SK-N-MC (cell line): ENCODE data around the gene WDR4.
"Not testable (repeated sequence)": the region's sequence is repeated elsewhere in the genome, so short reads cannot be mapped to it uniquely, and the experiment has no call there.

Source experiments
- DNase-seq: peaks from one replicate; pipeline ENCODE4 v3.0.0-alpha.2; 2011; ENCODE audit warnings: low read depth, low spot score
- H3K27ac ChIP-seq: fragments of 200-600 bp; sonication (generic); 2 replicates; pipeline ENCODE4 v1.5.1; 2016; ENCODE audit warnings: mixed run types
- H3K36me3 ChIP-seq: fragments of 200-600 bp; sonication (generic); 2 replicates; pipeline ENCODE4 v1.6.1; 2017; ENCODE audit warnings: antibody characterized with exemption, low read length, mixed read lengths; ENCODE audit not compliant: insufficient read depth
- H3K4me3 ChIP-seq: fragments of 200-600 bp; sonication (generic); 2 replicates; pipeline ENCODE4 v1.5.1; 2016
- H3K9ac ChIP-seq: fragments of 200-600 bp; sonication (generic); 2 replicates; pipeline ENCODE4 v1.8.0; 2017; ENCODE audit warnings: mixed run types, mixed read lengths; ENCODE audit not compliant: insufficient read length
- H3K9me3 ChIP-seq: fragments of 200-600 bp; sonication (generic); 2 replicates; pipeline ENCODE4 v1.6.1; 2017; ENCODE audit warnings: low read depth, mild to moderate bottlenecking, antibody characterized with exemption, low read length, moderate library complexity, mixed read lengths
- EZH2 ChIP-seq: fragments of 200-600 bp; sonication (generic); IDR thresholded peaks from one replicate; pipeline ENCODE4 v1.6.1; 2017; ENCODE audit warnings: antibody characterized with exemption
- FOXP2 ChIP-seq: optimal IDR thresholded peaks from 2 replicates; pipeline ENCODE3; 2011; ENCODE audit warnings: mild to moderate bottlenecking, moderate library complexity; ENCODE audit not compliant: insufficient read depth; ENCODE audit errors: extremely low read length, control extremely low read depth
- POLR2AphosphoS5 ChIP-seq: IDR thresholded peaks from 2 replicates; pipeline ENCODE4 v1.6.1; 2012; ENCODE audit warnings: mild to moderate bottlenecking, low read depth, low read length, borderline replicate concordance

The WDR4 gene

DNA sequence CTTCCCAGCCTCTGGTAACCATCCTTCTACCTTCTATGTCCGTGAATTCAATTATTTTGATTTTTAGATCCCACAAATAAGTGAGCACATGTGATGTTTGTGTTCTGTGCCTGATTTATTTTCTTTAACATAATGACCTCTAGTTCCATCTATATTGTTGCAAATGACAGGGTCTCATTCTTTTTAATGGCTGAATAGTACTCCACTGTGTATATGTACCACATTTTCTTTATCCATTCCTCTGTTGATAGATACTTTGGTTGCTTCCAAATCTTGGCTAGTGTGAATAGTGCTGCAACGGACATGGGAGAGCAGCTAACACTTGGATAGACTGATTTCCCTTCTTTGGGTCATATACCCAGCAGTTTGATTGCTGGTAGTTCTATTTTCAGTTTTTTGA is 51.8 kb downstream of the WDR4 start:
- no peak overlapping the region for H3K9ac ChIP-seq
- H3K27ac ChIP-seq, result no peak overlapping the region
- H3K4me3 ChIP-seq, result no peak overlapping the region
- H3K36me3 ChIP-seq, result no peaks in the 10 kb centered on the region
- H3K9me3 ChIP-seq, result no peaks in the 10 kb centered on the region
- no peak for DNase-seq
- no peak for TF ChIP-seq FOXP2
- no peak for TF ChIP-seq EZH2
- no peak for TF ChIP-seq POLR2AphosphoS5

DNA sequence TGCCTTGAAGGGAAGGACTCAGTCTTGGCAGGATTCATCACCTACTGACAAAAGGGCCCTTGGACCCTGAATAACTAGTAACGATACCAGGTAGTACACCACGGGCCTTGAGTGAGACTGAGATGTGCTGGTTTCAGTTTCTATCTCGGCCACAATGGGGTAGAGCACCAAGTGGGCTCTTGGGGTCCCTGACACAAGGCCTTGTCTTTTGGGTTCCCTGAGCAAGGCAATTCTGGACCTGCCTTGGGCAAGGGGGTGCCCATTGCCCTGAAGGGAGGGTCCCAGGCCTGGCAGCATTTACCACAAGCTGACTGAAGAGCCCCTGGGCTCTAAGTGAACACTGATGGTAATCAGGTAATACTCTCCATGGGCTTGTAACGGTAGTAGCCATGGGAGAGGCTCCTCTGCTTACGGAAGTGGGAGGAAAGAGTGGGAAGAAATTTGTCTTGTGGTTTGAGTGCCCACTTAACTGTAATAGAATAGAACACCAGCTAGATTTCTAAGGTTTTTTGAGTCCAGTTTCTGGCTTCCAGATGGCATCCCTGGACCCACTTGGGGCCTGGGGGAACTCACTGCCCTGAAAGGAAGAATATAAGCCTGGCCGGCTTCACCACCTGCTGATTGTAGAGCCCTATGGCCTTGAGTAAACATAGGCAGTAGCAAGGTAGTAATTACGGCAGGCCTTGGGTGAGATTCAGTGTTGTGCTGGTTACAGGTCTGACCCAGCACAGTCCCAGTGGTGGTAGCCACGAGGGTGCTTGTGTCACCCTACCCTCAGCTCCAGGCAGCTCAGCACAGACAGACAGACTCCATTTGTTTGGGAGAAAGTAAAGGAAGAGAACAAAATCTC is 58.5 kb downstream of the WDR4 start:
- TF ChIP-seq EZH2, result no peak
- TF ChIP-seq FOXP2, result no peak
- TF ChIP-seq POLR2AphosphoS5, result no peak
- no peak overlapping the region for H3K9ac ChIP-seq
- DNase-seq, result no peak
- H3K9me3 ChIP-seq, result 0 out of 2 replicates have a peak, but pooled peaks cover 3% of the 10 kb centered on the region
- no peak overlapping the region for H3K27ac ChIP-seq
- H3K4me3 ChIP-seq, result no peak overlapping the region
- no peaks in the 10 kb centered on the region for H3K36me3 ChIP-seq

DNA sequence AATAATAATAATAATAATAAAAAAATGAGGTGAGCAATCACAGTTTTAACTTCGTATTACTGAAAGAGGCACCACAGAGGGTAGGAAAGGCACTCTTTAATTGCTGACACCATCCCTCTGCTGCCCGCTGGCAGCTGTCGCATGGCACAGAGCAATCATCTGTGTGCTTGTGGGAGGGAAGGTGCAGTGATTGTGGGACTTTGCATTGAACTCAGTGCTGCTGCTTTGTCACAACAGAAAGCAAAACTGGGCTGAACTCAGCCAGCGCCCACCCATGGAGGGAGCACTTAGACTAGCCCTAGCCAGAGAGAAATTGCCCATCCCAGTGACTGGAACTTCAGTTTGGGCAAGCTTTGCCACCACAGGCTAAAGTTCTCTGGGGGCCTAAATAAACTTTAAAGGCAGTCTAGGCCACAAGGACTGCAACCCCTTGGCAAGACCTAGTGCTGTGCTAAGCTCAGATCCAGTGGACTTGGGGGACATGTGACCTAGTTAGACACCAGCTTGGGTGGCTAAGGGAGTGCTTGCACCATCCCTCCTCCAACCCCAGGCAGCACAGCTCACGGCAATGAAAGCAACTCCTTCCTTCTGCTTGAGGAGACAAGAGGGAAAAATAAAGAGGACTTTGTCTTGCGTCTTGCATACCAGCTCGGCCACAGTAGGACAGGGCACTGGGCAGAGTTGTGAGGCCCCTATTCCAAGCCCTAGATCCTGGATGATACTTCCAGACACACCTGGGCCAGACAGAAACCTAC is 59.3 kb downstream of the WDR4 start:
- Histone ChIP-seq H3K27ac (no peak overlapping the region), H3K4me3 (no peak overlapping the region), H3K9ac (no peak overlapping the region), H3K36me3 (no peaks in the 10 kb centered on the region), H3K9me3 (0 out of 2 replicates have a peak, but pooled peaks cover 3% of the 10 kb centered on the region)
- DNase-seq, result no peak
- TF ChIP-seq FOXP2, result no peak
- no peak for TF ChIP-seq EZH2
- TF ChIP-seq POLR2AphosphoS5, result no peak

DNA sequence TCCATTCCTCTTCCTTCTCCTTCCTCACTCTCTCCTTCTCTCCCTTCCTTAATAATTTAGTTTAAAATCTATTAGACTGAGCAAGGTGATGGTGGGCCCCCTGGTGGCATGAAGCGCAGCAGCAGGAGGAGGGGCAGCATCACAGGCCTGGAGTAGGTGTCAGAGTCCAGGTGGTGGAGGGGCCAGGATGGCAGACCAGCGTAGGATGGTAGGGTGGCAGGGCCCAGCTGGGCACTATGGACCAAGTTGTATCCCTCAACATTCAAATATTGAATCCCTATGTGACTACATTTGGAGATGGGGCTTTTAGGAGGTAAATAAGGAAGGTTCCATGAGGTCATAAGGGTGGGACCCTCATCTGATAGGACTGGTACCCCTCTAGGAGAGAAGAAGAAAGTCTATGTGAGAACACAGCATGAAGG is 61.0 kb downstream of the WDR4 start:
- Histone ChIP-seq H3K9me3 (peaks cover 3% of the 10 kb centered on the region; the same call in 1 of the 2 replicates), H3K9ac (no peak overlapping the region), H3K27ac (no peak overlapping the region), H3K4me3 (no peak overlapping the region), H3K36me3 (no peaks in the 10 kb centered on the region)
- TF ChIP-seq EZH2 (no peak), POLR2AphosphoS5 (no peak), FOXP2 (no peak)
- no peak for DNase-seq

DNA sequence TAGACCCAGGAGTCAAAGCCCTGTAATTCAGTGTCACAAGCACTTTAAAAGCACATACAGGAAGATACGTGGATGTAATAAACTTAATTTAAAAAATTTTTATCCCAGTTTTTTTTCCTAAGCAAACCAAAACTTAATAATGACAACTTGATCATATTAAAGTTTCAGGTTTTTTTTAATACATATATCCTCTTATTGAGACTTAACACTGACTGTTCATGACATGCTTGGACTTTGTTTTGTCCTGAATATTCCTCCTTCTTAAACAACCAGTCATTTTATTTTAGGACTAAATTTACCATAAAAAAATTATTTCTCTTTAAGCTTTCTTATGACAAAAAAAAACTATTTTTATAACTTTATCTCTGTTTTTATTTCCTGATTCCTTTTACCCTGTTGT is 64.1 kb downstream of the WDR4 start:
- Histone ChIP-seq H3K9ac (no peak overlapping the region), H3K9me3 (peaks cover 3% of the 10 kb centered on the region; the same call in 1 of the 2 replicates), H3K27ac (no peak overlapping the region), H3K4me3 (no peak overlapping the region), H3K36me3 (no peaks in the 10 kb centered on the region)
- TF ChIP-seq FOXP2, result no peak
- TF ChIP-seq POLR2AphosphoS5, result no peak
- no peak for TF ChIP-seq EZH2
- DNase-seq, result no peak

DNA sequence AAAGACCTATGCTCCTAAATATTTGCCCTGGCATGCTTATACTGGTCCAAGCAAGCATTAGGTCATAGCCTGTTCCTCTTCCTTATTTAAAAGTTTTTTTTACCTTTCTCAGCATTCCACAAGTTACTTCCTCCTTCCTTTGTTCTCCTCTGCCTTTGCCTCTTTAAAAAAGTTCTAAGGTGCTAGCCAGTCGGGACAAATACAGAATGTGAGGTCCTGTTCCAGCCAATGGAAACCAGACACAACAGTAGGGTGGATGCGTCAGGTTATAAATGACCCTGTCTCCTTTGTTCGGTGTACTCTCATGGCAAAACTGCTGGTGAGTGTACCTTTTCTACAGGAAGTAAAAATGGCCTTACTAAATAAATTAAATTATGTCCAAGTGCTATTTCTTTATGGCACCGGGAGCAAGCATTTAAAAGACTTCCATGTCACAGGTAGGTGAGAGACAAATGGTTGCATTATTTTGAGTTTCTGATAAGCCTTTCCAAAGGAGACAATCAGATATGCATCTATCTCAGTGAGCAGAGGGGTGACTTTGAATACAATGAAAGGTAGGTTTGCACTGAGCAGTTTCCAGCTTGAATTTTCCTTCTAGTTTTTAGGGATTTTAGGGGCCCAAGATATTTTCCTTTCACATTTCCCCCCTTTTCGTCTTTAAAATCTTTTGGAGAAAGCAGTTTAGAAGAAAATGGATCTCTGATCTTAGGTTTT is 66.7 kb downstream of the WDR4 start:
- DNase-seq, H3K9ac ChIP-seq, H3K27ac ChIP-seq, H3K4me3 ChIP-seq, H3K36me3 ChIP-seq, H3K9me3 ChIP-seq: not testable (repeated sequence)

DNA sequence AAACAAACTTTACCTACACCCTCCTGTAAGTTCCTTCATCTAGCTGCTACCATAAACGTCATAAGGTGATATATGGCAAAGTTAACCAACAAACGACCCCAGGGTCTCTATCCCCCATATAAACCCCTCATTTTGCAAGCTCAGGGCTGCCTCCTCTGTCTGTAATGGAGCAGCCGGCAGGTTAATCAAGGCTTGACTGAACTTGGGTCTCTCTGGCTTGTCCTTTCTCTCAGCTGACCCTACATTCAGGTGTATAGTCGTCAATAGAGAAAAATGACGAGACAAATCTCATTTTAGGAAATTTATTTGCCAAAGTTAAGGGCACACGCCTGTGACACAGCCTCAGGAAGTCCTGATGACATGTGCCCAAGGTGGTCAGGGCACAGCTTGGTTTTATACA is 67.4 kb downstream of the WDR4 start:
- Histone ChIP-seq H3K27ac (no peak overlapping the region), H3K9ac (no peak overlapping the region), H3K9me3 (peaks cover 3% of the 10 kb centered on the region; the same call in 1 of the 2 replicates), H3K36me3 (no peaks in the 10 kb centered on the region), H3K4me3 (no peak overlapping the region)
- TF ChIP-seq POLR2AphosphoS5 (no peak), EZH2 (no peak), FOXP2 (no peak)
- DNase-seq, result no peak
